ENCODE measurements around the gene THSD4.
"Not testable (repeated sequence)": the region's sequence is repeated elsewhere in the genome, so short reads cannot be mapped to it uniquely, and the experiment has no call there.

The THSD4 gene

DNA sequence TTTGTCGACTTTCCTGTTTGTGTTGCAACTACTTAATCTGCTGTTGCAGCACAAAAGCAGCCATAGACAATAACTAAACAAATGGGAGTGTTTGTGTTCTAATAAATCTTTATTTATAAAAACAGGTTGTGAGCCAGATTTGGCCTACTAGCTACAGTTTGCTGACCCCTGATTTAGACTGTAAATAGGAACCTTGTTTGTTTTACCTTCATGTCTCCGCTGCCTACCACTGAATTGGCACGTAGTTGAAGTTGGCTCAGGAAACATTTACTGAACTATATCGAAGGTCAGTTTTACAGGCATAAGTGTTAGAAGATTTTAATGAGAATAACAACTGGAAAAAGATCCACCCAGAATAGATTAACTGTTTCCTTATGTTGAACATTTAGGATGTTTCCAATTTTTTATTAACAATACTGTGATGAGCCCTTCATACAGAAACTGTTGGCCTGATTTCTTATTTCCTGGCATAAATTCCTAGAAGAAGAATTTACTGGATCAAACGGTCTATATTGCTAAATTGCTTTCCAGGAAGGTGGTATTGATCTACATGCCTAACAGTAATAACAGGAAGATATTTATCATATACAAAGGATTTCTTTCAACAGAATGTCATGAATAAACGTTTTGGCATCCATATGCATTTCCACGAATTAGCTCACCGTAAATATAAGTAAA lies 538.9 kb downstream of the THSD4 start:
- no peak for DNase-seq (ENCODE audit: low read depth, low spot score)

GRCh38 chr15:71654720-71655174 lies 539.5 kb downstream of the THSD4 start:
- DNase-seq (ENCODE audit: low read depth, low spot score): no peak

DNA sequence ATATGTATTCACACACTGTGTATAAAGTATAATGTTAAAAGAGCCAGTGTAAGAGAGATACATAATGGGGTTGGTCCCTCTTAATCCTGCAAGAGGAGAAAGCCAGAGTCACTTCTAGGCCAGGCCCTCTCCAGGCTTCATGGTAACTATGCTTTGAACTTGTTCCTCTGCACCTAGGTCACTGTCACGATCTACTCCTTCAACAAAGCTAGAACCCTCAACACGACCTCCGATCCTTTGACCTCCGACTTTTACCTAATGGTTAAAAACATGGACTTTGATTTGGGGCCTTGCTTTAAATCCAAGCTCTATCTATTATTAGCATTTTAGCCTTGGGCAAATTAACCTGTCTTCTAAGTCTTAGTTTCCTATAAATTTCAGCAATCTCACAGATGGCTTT lies 541.2 kb downstream of the THSD4 start:
- DNase-seq (ENCODE audit: low read depth, low spot score): no peak

GRCh38 chr15:71657141-71657540 lies 541.9 kb downstream of the THSD4 start:
- DNase-seq (ENCODE audit: low read depth, low spot score): no peak

GRCh38 chr15:71658036-71658435 lies 542.8 kb downstream of the THSD4 start:
- no peak for DNase-seq (ENCODE audit: low read depth, low spot score)

- DNase-seq (ENCODE audit: low read depth, low spot score): no peak
Observed at GRCh38 chr15:71658827-71659729, 543.8 kb downstream of the THSD4 start.

DNA sequence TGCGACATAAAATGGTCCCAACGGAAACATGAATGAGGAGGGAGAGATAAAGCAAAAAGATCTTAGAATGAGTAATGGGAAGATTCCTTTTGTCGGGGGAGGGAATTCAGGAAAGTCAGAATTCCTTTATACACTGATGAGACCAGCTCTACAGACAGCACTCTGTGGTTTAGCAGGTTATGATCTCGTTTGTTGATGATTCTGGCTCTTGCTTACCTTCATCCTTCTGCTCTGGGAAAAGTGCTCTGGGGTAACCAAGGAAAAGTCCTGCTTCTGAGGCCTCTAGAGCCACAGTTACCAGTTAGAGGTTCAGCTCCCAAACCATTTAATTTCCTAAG lies 544.4 kb downstream of the THSD4 start:
- no peak for DNase-seq (ENCODE audit: low read depth, low spot score)

GRCh38 chr15:71660501-71660900 lies 545.2 kb downstream of the THSD4 start:
- DNase-seq (ENCODE audit: low read depth, low spot score): no peak

GRCh38 chr15:71662306-71662705 lies 547.0 kb downstream of the THSD4 start:
- DNase-seq (ENCODE audit: low read depth, low spot score): no peak

GRCh38 chr15:71664622-71665021 lies 549.4 kb downstream of the THSD4 start:
- no peak for DNase-seq (ENCODE audit: low read depth, low spot score)

- DNase-seq (ENCODE audit: low read depth, low spot score): no peak
Observed at GRCh38 chr15:71666763-71667620, 551.7 kb downstream of the THSD4 start.

GRCh38 chr15:71669688-71670087 lies 554.4 kb downstream of the THSD4 start:
- no peak for DNase-seq (ENCODE audit: low read depth, low spot score)

DNA sequence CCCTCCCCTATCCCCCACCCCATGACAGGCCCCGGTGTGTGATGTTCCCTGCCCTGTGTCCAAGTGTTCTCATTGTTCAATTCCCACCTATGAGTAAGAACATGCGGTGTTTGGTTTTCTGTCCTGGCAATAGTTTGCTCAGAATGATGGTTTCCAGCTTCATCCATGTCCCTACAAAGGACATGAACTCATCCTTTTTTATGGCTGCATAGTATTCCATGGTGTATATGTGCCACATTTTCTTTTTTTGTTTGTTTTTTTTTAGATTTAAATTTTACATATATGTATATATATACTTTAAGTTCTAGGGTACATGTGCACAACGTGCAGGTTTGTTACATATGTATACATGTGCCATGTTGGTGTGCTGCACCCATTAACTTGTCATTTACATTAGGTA lies 555.0 kb downstream of the THSD4 start:
- DNase-seq (ENCODE audit: low read depth, low spot score): not testable (repeated sequence)

DNA sequence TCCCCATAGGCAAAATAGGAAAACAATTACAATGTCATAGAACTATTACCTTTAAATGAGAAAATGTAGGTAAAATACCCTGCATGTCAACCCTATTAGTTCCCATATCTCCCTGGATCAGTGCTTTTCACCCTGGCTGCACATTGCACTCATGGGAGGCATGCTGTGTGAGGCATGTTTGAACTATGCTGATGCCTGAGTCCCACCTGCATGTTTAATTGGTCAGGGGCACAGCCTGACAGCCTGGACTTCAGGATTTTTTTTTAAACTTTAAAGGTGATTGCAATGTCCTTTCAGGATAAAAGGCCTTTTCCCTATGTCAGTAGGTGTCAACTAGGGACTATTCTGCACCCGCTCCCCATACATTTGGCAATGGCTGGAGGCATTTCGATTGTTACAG lies 559.1 kb downstream of the THSD4 start:
- no peak for DNase-seq (ENCODE audit: low read depth, low spot score)

DNA sequence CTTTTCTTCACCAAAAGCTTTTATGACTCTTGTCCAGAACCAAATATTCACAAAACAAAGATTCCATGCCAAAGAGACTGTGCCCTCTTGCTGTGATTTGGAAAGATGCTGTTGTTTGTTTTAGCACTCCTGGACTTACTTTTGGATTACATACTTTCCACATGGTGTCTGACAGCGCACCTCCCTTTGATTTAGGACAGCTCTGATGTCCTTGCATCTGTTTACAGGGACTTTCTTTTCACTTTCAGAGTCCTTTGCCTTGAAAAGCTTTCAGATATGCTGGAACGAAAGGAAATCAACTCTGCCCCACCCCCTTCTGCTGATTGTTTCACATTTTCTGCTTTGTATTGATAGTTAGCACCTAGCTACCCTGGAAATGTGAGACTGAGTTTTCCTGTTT lies 562.1 kb downstream of the THSD4 start:
- no peak for DNase-seq (ENCODE audit: low read depth, low spot score)

DNA sequence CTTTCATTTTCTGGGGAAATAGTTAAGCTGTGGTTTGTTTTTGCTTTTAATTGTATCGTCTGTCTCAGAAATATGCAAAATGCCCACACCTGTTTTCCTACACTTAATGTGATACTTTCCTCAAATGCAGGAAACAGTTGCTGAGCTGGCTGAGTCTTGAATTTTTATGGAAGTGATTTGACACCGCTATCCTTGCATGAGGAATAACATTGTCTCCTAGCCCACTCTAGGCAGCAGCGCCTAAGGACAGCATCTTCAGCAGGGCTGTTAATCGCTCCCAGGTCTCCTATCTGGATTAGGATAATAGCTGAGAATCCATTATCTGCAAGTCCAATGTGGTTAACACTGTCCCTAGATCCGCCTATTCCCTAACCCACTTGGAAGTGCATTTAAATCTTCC lies 562.5 kb downstream of the THSD4 start:
- no peak for DNase-seq (ENCODE audit: low read depth, low spot score)

GRCh38 chr15:71678191-71678590 lies 562.9 kb downstream of the THSD4 start:
- no peak for DNase-seq (ENCODE audit: low read depth, low spot score)

GRCh38 chr15:71678605-71679004 lies 563.3 kb downstream of the THSD4 start:
- no peak for DNase-seq (ENCODE audit: low read depth, low spot score)

GRCh38 chr15:71679223-71679792 lies 564.0 kb downstream of the THSD4 start:
- no peak for DNase-seq (ENCODE audit: low read depth, low spot score)

GRCh38 chr15:71679793-71680353 lies 564.6 kb downstream of the THSD4 start:
- DNase-seq (ENCODE audit: low read depth, low spot score): no peak

DNA sequence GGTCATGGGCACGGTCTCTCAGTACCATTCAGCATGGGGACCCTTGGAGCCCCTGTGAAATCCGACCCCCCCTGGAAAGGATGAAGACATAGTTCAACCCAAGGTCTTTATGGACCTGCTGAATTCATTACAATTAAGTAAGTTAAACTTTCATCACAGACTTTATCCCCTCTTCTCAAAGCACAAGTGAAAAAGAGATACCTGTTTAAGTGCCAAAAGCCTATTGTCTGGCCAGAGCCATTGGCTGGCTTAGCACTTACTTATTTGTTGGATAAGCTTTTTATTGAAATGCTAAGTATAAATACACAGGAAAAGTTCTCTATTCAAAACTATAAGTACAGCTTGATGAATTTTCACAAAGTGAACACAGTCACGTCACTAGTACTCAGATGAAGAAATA lies 566.7 kb downstream of the THSD4 start:
- no peak for DNase-seq (ENCODE audit: low read depth, low spot score)
